Measurements from ENCODE around the gene ZNF12.
"Not testable (repeated sequence)": the region's sequence is repeated elsewhere in the genome, so short reads cannot be mapped to it uniquely, and the experiment has no call there.

DNA sequence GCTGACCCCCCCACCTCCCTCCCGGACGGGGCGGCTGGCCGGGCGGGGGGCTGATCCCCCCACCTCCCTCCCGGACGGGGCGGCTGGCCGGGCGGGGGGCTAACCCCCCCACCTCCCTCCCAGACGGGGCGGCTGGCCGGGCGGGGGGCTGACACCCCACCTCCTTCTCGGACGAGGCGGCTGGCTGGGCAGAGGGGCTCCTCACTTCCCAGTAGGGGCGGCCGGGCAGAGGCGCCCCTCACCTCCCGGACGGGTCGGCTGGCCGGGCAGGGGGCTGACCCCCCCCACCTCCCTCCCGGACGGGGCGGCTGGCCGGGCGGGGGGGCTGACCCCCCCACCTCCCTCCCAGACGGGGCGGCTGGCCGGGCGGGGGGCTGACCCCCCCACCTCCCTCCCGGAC is 35.9 kb downstream of the ZNF12 start:
- TF ChIP-seq, protein P1, sequence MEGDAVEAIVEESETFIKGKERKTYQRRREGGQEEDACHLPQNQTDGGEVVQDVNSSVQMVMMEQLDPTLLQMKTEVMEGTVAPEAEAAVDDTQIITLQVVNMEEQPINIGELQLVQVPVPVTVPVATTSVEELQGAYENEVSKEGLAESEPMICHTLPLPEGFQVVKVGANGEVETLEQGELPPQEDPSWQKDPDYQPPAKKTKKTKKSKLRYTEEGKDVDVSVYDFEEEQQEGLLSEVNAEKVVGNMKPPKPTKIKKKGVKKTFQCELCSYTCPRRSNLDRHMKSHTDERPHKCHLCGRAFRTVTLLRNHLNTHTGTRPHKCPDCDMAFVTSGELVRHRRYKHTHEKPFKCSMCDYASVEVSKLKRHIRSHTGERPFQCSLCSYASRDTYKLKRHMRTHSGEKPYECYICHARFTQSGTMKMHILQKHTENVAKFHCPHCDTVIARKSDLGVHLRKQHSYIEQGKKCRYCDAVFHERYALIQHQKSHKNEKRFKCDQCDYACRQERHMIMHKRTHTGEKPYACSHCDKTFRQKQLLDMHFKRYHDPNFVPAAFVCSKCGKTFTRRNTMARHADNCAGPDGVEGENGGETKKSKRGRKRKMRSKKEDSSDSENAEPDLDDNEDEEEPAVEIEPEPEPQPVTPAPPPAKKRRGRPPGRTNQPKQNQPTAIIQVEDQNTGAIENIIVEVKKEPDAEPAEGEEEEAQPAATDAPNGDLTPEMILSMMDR (IDR thresholded peaks at IDR 0.05) = not testable (repeated sequence)
- TF ChIP-seq POLR2A (IDR thresholded peaks at IDR 0.05) = not testable (repeated sequence)
